Measurements from ENCODE around the gene TGM6. TPM values are rescaled to one million over a fixed set of nuclear protein-coding genes. Genes with fewer than 3 reads are reported as not detected.

Gene TGM6
- polyA plus RNA-seq, 1 donor (not counting 4 experiments of a cell fraction or from before 2014, with no cell fraction given) = not detected

DNA sequence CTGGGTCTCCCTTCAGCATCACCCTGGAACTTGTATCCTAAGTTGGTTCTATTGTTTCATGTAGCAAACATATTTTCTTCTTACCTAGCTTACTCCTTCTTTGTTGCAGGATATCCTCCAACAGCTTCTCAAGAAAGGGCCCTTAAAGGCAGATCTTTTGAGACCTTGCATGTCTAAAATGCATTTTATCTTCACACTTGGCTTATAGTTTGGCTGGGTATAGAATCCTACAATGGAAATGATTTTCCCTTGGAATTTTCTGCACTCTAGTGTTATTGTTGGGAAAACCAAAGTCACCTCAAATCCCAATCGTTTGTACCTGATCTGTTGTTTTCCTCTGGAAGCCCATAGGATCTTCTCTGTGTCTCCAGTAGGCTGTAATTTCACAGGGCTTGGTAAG is 12.1 kb upstream of the TGM6 start:
- H4K20me1 ChIP-seq (ENCODE audit: control insufficient read depth, extremely low read depth, insufficient read depth, low read length) = no peaks in the 10 kb centered on the region
- H3K4me1 ChIP-seq (ENCODE audit: control insufficient read depth, extremely low read depth, insufficient read depth, low read length) = peaks cover 4% of the 10 kb centered on the region
- no peak overlapping the region for H3K9ac ChIP-seq (ENCODE audit: control insufficient read depth, extremely low read depth, insufficient read depth, low read length)
- no peak overlapping the region for H3K4me3 ChIP-seq (ENCODE audit: control insufficient read depth in 2 of 3, extremely low read depth in 1 of 3, insufficient read depth in 2 of 3, low read depth in 1 of 3, low read length in 3 of 3)
- dilution Hi-C loops (cut with MboI; ENCODE audit: extremely low pct_ligation_motif_present, low sequenced_read_pairs) = no loop called here
- H3K36me3 ChIP-seq (ENCODE audit: control insufficient read depth in 2 of 2, extremely low read depth in 1 of 2, insufficient read depth in 2 of 2, low read length in 2 of 2) = no peaks in the 10 kb centered on the region
- H3K4me2 ChIP-seq (ENCODE audit: control insufficient read depth, extremely low read depth, insufficient read depth, low read depth, low read length) = no peak overlapping the region
- no peaks in the 10 kb centered on the region for H3K9me3 ChIP-seq (ENCODE audit: control insufficient read depth, low read depth, low read length)
- H3K27me3 ChIP-seq (ENCODE audit: control insufficient read depth, extremely low read depth, insufficient read depth, low read length) = peaks cover 5% of the 10 kb centered on the region
- no peak for FAIRE-seq
- no peaks in the 10 kb centered on the region for H3K79me2 ChIP-seq (ENCODE audit: control insufficient read depth, insufficient read depth, low read length)
- no peak for DNase-seq (ENCODE audit: low read depth, low spot score)
- TF ChIP-seq, protein P1, sequence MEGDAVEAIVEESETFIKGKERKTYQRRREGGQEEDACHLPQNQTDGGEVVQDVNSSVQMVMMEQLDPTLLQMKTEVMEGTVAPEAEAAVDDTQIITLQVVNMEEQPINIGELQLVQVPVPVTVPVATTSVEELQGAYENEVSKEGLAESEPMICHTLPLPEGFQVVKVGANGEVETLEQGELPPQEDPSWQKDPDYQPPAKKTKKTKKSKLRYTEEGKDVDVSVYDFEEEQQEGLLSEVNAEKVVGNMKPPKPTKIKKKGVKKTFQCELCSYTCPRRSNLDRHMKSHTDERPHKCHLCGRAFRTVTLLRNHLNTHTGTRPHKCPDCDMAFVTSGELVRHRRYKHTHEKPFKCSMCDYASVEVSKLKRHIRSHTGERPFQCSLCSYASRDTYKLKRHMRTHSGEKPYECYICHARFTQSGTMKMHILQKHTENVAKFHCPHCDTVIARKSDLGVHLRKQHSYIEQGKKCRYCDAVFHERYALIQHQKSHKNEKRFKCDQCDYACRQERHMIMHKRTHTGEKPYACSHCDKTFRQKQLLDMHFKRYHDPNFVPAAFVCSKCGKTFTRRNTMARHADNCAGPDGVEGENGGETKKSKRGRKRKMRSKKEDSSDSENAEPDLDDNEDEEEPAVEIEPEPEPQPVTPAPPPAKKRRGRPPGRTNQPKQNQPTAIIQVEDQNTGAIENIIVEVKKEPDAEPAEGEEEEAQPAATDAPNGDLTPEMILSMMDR (optimal IDR thresholded peaks at IDR 0.05 in 1 of 3, IDR thresholded peaks at IDR 0.05 in 1 of 3, conservative IDR thresholded peaks at IDR 0.05 in 1 of 3; ENCODE audit: extremely low read depth in 1 of 3, insufficient read depth in 2 of 3, low read length in 3 of 3) = no peak
- no peak for TF ChIP-seq EZH2 (IDR thresholded peaks at IDR 0.05; ENCODE audit: low read length)
- no peak overlapping the region for H2AFZ ChIP-seq (ENCODE audit: control insufficient read depth, low read length)
- no peaks in the 10 kb centered on the region for H3K9me1 ChIP-seq (ENCODE audit: control insufficient read depth, extremely low read depth, insufficient read depth, low read length)
- no peak overlapping the region for H3K27ac ChIP-seq (ENCODE audit: control insufficient read depth, insufficient read depth, low read length)

DNA sequence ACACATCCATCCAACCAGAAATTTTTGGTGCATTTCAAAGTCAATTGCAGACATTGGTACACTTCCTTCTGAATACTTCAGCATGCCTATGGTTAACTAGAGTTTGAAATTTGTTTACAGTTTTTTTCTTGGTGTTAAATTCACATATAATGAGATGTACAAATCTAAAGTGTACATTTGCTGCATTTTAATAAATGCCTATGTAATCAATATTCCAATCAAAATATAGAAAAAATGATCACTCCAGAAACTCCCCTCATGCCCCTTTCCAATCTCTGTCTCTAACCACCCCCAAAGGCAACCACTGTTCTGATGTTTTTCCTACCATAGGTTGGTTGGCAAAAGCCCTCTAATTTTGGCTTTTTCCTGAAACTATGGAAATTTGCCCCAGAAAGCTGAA is 7.6 kb upstream of the TGM6 start:
- no peak overlapping the region for H3K4me3 ChIP-seq (ENCODE audit: control insufficient read depth in 2 of 3, extremely low read depth in 1 of 3, insufficient read depth in 2 of 3, low read depth in 1 of 3, low read length in 3 of 3)
- no peaks in the 10 kb centered on the region for H3K4me1 ChIP-seq (ENCODE audit: control insufficient read depth, extremely low read depth, insufficient read depth, low read length)
- peaks cover 5% of the 10 kb centered on the region for H3K27me3 ChIP-seq (ENCODE audit: control insufficient read depth, extremely low read depth, insufficient read depth, low read length)
- dilution Hi-C loops (cut with MboI; ENCODE audit: extremely low pct_ligation_motif_present, low sequenced_read_pairs) = no loop called here
- no peak overlapping the region for H3K9ac ChIP-seq (ENCODE audit: control insufficient read depth, extremely low read depth, insufficient read depth, low read length)
- H3K9me3 ChIP-seq (ENCODE audit: control insufficient read depth, low read depth, low read length) = no peaks in the 10 kb centered on the region
- no peak overlapping the region for H3K27ac ChIP-seq (ENCODE audit: control insufficient read depth, insufficient read depth, low read length)
- FAIRE-seq = no peak
- H2AFZ ChIP-seq (ENCODE audit: control insufficient read depth, low read length) = no peak overlapping the region
- no peaks in the 10 kb centered on the region for H4K20me1 ChIP-seq (ENCODE audit: control insufficient read depth, extremely low read depth, insufficient read depth, low read length)
- H3K4me2 ChIP-seq (ENCODE audit: control insufficient read depth, extremely low read depth, insufficient read depth, low read depth, low read length) = no peak overlapping the region
- TF ChIP-seq EZH2 (IDR thresholded peaks at IDR 0.05; ENCODE audit: low read length) = no peak
- TF ChIP-seq, protein P1 (optimal IDR thresholded peaks at IDR 0.05 in 1 of 3, IDR thresholded peaks at IDR 0.05 in 1 of 3, conservative IDR thresholded peaks at IDR 0.05 in 1 of 3; ENCODE audit: extremely low read depth in 1 of 3, insufficient read depth in 2 of 3, low read length in 3 of 3) = no peak
- H3K36me3 ChIP-seq (ENCODE audit: control insufficient read depth in 2 of 2, extremely low read depth in 1 of 2, insufficient read depth in 2 of 2, low read length in 2 of 2) = no peaks in the 10 kb centered on the region
- no peak for DNase-seq (ENCODE audit: low read depth, low spot score)
- no peaks in the 10 kb centered on the region for H3K79me2 ChIP-seq (ENCODE audit: control insufficient read depth, insufficient read depth, low read length)
- H3K9me1 ChIP-seq (ENCODE audit: control insufficient read depth, extremely low read depth, insufficient read depth, low read length) = no peaks in the 10 kb centered on the region

All from keratinocyte (primary cell).